GM21447 (cell line): ENCODE data around the gene ZBTB44.

Source experiments
- ATAC-seq: cut with Tn5 transposase; IDR thresholded peaks from one replicate; pipeline ENCODE4 v1.9.1; 2021; ENCODE audit not compliant: unreplicated experiment

Gene ZBTB44

GRCh38 chr11:130178441-130179339 is 136.0 kb downstream of the ZBTB44 start:
- ATAC-seq: no peak

- no peak for ATAC-seq
Observed at GRCh38 chr11:130177782-130178181, 136.9 kb downstream of the ZBTB44 start.
